Small intestine (tissue), 7 donors: Measurements from ENCODE around the gene GTF2IRD1. TPM values are rescaled to one million over a fixed set of nuclear protein-coding genes. Genes with fewer than 3 reads are reported as not detected.
"Not testable (repeated sequence)": the region's sequence is repeated elsewhere in the genome, so short reads cannot be mapped to it uniquely, and the experiment has no call there.

Source experiments
- DNase-seq, 2 donors: peaks; one replicate each; pipeline versions ENCODE4 v3.0.0 to v3.0.0-alpha.2; 2013
- FAIRE-seq: peaks from 2 replicates; lab custom pipeline; 2012; peaks lifted over from hg19 to GRCh38; lab: Jason Lieb, UNC
- H3K27ac ChIP-seq, 3 donors: one replicate each; pipeline ENCODE4 v1.5.1; 2013; ENCODE audit warnings: low read length in 2 of 3, mild to moderate bottlenecking in 2 of 3, control low read depth in 1 of 3, inconsistent platforms in 1 of 3, low read depth in 1 of 3, moderate library complexity in 1 of 3
- H3K27me3 ChIP-seq, 3 donors: one replicate each; pipeline ENCODE4 v1.6.1; 2013; ENCODE audit warnings: low read length in 3 of 3, inconsistent platforms in 1 of 3; ENCODE audit not compliant: control insufficient read depth in 3 of 3, insufficient read depth in 3 of 3
- H3K36me3 ChIP-seq, 3 donors: one replicate each; pipeline ENCODE4 v1.6.1; 2013; ENCODE audit warnings: low read length in 3 of 3, inconsistent platforms in 1 of 3, low read depth in 1 of 3, mild to moderate bottlenecking in 1 of 3, moderate library complexity in 1 of 3; ENCODE audit not compliant: control insufficient read depth in 3 of 3, insufficient read depth in 2 of 3
- H3K4me1 ChIP-seq, 3 donors: one replicate each; pipeline ENCODE4 v1.6.1; 2013; ENCODE audit warnings: low read length in 2 of 3, inconsistent platforms in 1 of 3, low read depth in 1 of 3, mild to moderate bottlenecking in 1 of 3, moderate library complexity in 1 of 3; ENCODE audit not compliant: control insufficient read depth in 3 of 3, insufficient read depth in 2 of 3
- H3K4me3 ChIP-seq, 3 donors: one replicate each; pipeline ENCODE4 v1.5.1; 2013; ENCODE audit warnings: low read length in 3 of 3, control low read depth in 1 of 3, inconsistent platforms in 1 of 3, low read depth in 1 of 3, mild to moderate bottlenecking in 1 of 3, moderate library complexity in 1 of 3
- H3K9me3 ChIP-seq, 2 donors: one replicate each; pipeline ENCODE4 v1.6.1; 2013; ENCODE audit warnings: low read depth in 1 of 2, low read length in 1 of 2; ENCODE audit not compliant: control insufficient read depth in 2 of 2, insufficient read depth in 1 of 2
- WGBS, 3 donors: extraction: QIAGEN DNeasy Blood & Tissue Kit; methylation state at CpG; one replicate each; pipeline ENCODE4 v1.1.7; 2013; 5-methylcytosine and 5-hydroxymethylcytosine counted together
- polyA plus RNA-seq, 4 donors: library from polyadenylated mRNA; stranded (reverse) in 3 of 4; unstranded in 1 of 4; fragments of 200-250 nt in 3 of 4; fragments of 120-200 nt in 1 of 4; gene quantifications; one replicate each; pipeline versions ENCODE4 v1.2.1 to v1.2.3, GENCODE V29; 2013
- donor health status: healthy with polysubstance abuse.
- donor health status: control.
- donor health status: control.
- donor health status: Bipolar disorder and iron deficiency.
- donor health status: healthy.

GTF2IRD1 gene
- polyA plus RNA-seq, 4 donors: 1.6 to 55.2 (median 10.1) TPM

- DNase-seq, H3K36me3 ChIP-seq, FAIRE-seq, H3K4me3 ChIP-seq, H3K27me3 ChIP-seq, H3K9me3 ChIP-seq: not testable (repeated sequence)
- H3K4me1 ChIP-seq: peaks cover 0 to 15% (median 0%) of the 10 kb centered on the region in 3 donors
- WGBS, 3 donors: 64 to 72% (median 69%) methylated on average over 6 to 7 of the region's 9 CpGs
- peak overlapping the region in 1 of 3 donors; percentile 54 for H3K27ac ChIP-seq
Measured at GRCh38 chr7:74650493-74651132, 196.9 kb downstream of the GTF2IRD1 start.

DNA sequence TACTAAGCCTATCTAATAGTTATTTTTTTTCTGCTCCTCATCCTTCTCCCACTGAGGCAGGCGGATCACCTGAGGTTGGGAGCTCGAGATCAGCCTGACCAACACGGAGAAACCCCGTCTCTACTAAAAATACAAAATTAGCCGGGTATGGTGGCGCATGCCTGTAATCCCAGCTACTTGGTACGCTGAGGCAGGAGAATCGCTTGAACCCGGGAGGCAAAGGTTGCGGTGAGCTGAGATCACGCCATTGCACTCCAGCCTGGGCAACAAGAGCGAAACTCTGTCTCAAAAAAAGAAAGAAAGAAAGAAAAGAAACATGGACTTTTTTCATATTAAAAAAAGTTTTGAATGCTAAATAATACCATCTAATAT is 197.4 kb downstream of the GTF2IRD1 start:
- not testable (repeated sequence) for H3K9me3 ChIP-seq, H3K27ac ChIP-seq, H3K27me3 ChIP-seq, DNase-seq, H3K4me3 ChIP-seq, FAIRE-seq, H3K36me3 ChIP-seq
- peaks cover 0 to 20% (median 0%) of the 10 kb centered on the region in 3 donors for H3K4me1 ChIP-seq
- 86 to 93% (median 91%) methylated on average over 12 of the region's 12 CpGs for WGBS, 3 donors

Other genes with a start within 250 kb of the GTF2IRD1 start
- gene LAT2, start 243.9 kb upstream of the GTF2IRD1 start, polyA plus RNA-seq: 1 to 10 TPM; 2.9 to 5.9 (median 5.5) TPM
- 10 to 100 TPM in 3 of 4 donors, 1 to 10 TPM in 1; 5.4 to 27.8 (median 19.6) TPM for gene RFC2, start 199.5 kb upstream of the GTF2IRD1 start, polyA plus RNA-seq
- gene CLIP2, start 164.5 kb upstream of the GTF2IRD1 start, polyA plus RNA-seq: 10 to 100 TPM; 11.3 to 25.9 (median 16.4) TPM
- gene GTF2I, start 203.8 kb downstream of the GTF2IRD1 start, polyA plus RNA-seq: 100 to 1,000 TPM in 1 of 4 donors, 10 to 100 TPM in 3; 21.6 to 165 (median 29.8) TPM